HTR-8/SVneo (cell line): ENCODE measurements around the gene WNT3A.

ENCODE experiments used
- DNase-seq: peaks from one replicate; pipeline ENCODE4 v3.0.0; 2011; ENCODE audit warnings: low spot score, mixed read lengths; ENCODE audit not compliant: insufficient read length
- FAIRE-seq: peaks from 2 replicates; lab custom pipeline; 2011; peaks lifted over from hg19 to GRCh38; lab: Jason Lieb, UNC

The WNT3A gene

GRCh38 chr1:228044961-228045360 is 38.2 kb downstream of the WNT3A start:
- DNase-seq (no peak), FAIRE-seq (no peak)

- FAIRE-seq = no peak
- no peak for DNase-seq
Observed at GRCh38 chr1:228045405-228045804, 38.6 kb downstream of the WNT3A start.

- DNase-seq = no peak
- FAIRE-seq = no peak
Observed at GRCh38 chr1:228045871-228046270, 39.1 kb downstream of the WNT3A start.

DNA sequence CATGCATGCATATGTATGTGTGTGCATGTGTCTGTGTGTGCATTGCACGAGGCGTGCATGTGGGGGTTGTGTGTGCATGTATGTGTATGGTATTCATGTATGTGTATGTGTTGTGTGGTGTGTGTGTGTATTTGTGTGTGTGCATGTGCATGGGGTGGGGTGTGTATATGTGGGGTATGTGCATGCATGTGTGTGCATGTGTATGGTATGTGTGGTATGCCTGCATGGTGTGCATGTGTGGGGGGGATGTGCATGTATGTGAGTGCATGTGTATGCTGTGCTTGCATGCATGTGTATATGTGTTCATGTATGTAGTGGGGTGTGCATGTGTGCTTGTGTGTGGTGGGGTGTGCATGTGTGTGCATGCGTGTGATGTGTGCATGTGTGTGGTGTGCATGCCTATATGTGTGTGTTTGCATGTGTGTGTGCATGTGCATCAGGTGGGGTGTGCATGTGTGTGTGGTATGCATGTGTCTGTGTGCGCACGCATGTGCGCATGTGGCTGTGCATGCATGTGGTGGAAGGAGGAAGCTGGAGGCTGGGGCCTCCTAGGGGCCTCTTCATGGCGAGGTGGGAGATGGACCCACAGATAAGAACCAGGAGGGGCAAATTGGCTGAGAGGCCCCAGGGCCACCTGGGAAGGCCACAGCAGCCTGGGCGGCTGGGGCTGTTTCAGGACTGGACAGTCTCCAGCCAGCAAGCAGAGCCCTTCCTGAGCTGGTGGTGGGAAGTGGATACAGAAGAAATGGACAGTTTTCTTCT is 39.8 kb downstream of the WNT3A start:
- DNase-seq = no peak
- FAIRE-seq = peak; percentile 97

DNA sequence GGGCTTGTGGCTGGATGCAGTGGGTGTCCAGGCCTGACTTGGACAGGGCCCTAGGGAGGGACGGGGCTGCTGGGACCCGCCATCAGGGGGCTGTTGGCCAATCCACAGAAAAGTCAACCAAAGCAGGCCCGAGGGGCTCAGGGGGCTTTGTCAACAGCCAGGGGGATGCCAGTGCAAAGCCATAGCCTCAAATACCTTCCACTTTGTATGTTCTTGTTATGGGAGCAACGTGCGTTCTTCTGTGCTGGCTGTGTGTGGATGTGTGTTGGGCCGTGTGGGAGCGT is 40.3 kb downstream of the WNT3A start:
- FAIRE-seq = no peak
- no peak for DNase-seq

- no peak for FAIRE-seq
- no peak for DNase-seq
Observed at GRCh38 chr1:228048120-228048519, 41.3 kb downstream of the WNT3A start.

DNA sequence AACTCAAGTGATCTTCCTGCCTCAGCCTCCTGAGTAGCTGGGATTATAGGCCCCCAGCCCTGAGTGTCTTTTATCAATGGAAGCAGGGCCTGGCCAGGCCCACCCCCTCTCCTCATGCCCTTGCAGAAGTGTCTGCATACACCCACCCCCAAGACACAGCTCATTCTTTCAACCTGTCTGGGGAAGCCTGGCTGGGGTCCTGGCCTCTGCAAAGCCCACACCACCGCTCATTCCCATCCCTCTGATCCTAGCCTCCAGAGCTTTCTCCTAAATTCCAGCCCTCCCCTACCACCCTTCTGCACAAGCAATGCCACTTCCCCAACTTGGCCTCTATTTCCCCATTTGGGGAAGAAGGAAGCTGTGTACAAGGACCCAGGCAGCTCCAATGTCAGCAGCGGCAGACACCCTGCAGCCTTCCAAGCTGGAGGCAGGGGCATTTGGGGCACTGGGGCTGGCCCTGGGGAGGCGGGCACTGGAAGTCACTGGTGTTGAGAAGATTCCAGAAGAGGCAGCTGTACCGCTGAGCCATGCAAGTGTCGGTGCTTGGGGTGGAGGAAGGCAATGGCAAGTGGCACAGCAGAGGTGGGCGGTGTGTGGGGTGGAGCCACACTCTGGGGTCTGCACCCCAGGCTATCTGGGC is 42.0 kb downstream of the WNT3A start:
- FAIRE-seq = no peak
- DNase-seq = no peak

DNA sequence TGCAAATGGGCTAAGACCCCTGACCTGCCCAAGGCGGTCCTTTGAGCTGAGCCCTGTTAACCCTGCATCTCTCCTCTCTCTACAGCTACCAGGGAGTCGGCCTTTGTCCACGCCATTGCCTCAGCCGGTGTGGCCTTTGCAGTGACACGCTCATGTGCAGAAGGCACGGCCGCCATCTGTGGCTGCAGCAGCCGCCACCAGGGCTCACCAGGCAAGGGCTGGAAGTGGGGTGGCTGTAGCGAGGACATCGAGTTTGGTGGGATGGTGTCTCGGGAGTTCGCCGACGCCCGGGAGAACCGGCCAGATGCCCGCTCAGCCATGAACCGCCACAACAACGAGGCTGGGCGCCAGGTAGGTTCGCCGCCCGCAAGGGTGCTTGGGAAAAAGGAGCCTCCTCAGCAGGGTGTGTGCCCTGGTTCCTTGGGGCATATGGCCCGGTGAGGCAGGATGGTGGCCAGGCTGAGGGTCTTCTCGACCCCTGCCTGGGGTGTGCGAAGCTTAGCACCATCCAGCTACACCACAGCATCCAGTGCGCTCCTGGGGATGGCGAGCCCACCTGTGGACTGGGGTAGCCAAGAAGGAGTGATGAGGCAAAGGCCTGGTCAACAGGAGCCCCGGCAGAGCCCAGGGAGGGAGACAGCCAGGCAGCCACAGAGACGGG is 43.9 kb downstream of the WNT3A start:
- FAIRE-seq (no peak), DNase-seq (no peak)

GRCh38 chr1:228058172-228058948 is 51.6 kb downstream of the WNT3A start:
- no peak for FAIRE-seq

DNA sequence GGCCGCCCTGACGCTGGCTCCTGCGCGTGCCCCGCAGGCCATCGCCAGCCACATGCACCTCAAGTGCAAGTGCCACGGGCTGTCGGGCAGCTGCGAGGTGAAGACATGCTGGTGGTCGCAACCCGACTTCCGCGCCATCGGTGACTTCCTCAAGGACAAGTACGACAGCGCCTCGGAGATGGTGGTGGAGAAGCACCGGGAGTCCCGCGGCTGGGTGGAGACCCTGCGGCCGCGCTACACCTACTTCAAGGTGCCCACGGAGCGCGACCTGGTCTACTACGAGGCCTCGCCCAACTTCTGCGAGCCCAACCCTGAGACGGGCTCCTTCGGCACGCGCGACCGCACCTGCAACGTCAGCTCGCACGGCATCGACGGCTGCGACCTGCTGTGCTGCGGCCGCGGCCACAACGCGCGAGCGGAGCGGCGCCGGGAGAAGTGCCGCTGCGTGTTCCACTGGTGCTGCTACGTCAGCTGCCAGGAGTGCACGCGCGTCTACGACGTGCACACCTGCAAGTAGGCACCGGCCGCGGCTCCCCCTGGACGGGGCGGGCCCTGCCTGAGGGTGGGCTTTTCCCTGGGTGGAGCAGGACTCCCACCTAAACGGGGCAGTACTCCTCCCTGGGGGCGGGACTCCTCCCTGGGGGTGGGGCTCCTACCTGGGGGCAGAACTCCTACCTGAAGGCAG is 52.3 kb downstream of the WNT3A start:
- no peak for DNase-seq
- no peak for FAIRE-seq

More at GRCh38 chr1:228058172-228058948, 51.6 kb downstream of the WNT3A start:
- DNase-seq = no peak

- DNase-seq = no peak
- no peak for FAIRE-seq
Observed at GRCh38 chr1:228059634-228060457, 53.0 kb downstream of the WNT3A start.

DNA sequence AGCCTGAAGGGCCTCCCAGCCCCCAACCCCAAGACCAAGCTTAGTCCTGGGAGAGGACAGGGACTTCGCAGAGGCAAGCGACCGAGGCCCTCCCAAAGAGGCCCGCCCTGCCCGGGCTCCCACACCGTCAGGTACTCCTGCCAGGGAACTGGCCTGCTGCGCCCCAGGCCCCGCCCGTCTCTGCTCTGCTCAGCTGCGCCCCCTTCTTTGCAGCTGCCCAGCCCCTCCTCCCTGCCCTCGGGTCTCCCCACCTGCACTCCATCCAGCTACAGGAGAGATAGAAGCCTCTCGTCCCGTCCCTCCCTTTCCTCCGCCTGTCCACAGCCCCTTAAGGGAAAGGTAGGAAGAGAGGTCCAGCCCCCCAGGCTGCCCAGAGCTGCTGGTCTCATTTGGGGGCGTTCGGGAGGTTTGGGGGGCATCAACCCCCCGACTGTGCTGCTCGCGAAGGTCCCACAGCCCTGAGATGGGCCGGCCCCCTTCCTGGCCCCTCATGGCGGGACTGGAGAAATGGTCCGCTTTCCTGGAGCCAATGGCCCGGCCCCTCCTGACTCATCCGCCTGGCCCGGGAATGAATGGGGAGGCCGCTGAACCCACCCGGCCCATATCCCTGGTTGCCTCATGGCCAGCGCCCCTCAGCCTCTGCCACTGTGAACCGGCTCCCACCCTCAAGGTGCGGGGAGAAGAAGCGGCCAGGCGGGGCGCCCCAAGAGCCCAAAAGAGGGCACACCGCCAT is 53.8 kb downstream of the WNT3A start:
- FAIRE-seq (no peak), DNase-seq (no peak)

DNA sequence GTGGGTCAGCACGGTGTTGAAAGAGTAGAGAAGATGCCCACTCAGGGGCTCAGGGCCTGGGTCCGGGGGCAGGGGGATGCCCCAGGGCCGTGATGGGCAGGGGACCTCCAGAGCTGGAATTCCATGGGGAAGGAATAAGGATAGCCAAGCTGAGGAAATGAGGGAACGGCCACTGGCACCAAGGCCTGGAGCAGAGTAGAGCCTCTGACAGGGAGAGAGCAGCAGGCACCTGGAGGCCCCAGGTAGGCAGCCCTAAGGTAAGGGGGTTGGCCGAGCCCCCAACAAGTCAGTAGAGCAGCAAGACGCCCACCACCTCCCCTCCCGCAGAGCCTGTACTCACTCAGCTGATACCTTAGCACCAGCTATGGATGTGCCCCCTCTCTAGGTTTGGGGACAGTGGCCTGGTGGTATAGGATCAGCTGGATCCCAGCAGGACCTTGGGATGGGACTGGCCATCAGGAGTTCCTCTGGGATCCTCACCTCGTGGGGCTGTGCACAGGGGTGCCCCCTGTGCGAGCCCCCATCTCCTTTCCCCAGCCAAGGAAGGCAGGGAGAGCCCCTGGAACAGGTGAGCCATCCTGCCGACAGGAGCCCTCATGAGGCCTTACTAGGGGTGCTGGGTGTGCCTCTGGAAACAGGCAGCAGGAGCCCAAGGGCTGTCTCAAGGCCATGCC is 54.8 kb downstream of the WNT3A start:
- no peak for DNase-seq
- FAIRE-seq = no peak

GRCh38 chr1:228062085-228062791 is 55.4 kb downstream of the WNT3A start:
- DNase-seq (no peak), FAIRE-seq (no peak)

GRCh38 chr1:228062812-228063211 is 56.0 kb downstream of the WNT3A start:
- FAIRE-seq (no peak), DNase-seq (no peak)

DNA sequence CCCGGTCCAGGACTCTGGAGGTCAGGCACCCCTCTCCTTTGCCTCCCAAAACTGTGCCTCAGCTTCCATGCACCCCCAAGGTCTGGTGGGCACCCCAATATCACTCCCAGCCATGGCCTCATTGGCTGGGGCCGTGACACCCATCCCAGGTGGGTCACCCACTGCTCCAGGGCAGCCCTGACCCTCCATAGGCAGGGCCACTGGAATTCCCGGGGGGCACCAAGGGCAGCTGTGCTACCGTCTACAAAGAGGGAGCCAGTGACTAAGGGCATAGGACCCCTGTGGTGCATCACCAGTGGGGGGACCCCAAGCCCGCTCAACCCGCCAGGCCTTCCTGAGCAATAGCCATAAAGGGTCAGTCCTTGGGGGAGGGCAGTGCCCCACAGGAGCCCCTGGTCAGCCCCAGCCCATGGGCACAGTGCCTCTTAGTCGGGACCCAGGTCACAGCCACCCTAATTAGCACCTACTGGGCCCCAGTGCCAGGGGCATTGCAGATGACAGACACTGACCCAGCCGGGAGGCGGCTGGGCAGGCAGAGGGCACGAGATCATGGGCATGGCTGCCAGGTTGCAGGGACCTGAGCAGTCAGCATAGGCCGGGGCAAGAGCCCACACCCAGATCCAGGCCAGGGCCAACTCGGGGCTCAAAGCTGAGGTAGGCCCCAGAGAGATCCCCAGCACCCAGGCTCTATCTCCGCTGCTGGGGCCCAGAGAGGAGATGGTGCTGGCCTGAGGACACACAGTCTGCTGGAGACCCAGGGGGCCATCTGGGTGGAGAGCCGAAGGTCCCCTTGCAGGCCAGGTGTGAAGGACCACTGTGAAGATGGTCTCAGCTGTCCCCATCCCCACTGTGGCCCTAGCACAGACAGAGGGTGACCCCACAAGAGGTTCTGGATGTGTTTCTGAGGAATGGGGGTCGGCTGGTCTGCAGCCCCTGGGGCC is 56.7 kb downstream of the WNT3A start:
- FAIRE-seq = no peak
- no peak for DNase-seq

DNA sequence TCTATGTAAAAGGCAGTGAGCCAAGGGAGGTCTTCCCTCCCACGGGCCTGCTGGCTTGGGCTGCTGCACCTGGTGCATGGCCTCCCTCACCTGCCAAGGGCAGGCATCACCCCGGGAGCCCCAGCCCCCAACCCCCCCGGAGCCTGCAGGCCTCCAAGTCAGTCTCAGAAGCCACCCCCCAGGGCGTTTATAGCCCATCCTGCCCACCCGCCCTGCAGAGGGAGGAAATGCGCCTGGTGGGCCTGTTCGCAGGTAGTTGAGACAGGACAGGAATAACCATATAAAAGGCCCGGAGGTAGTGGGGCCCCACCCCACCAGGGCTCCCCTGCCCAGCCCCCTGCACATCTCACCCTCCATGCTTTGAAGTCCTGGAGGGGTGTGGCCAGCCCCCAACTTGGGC is 57.5 kb downstream of the WNT3A start:
- no peak for DNase-seq

More for the DNA sequence above, 57.5 kb downstream of the WNT3A start:
- FAIRE-seq = no peak
